Muscle of leg (tissue), 11 donors: ENCODE data around the gene ZC3H4. TPM values are rescaled to one million over a fixed set of nuclear protein-coding genes. Genes with fewer than 3 reads are reported as not detected.

Experiments
- DNase-seq: peaks from one replicate; pipeline ENCODE4 v3.0.0; 2013
- H3K27ac ChIP-seq: one replicate; pipeline ENCODE4 v1.5.1; 2013; ENCODE audit warnings: mild to moderate bottlenecking, low read length, control low read depth
- H3K27me3 ChIP-seq: one replicate; pipeline ENCODE4 v1.6.1; 2013; ENCODE audit warnings: low read length; ENCODE audit not compliant: control insufficient read depth, insufficient read depth
- H3K36me3 ChIP-seq: one replicate; pipeline ENCODE4 v1.6.1; 2013; ENCODE audit warnings: low read length; ENCODE audit not compliant: control insufficient read depth, insufficient read depth
- H3K4me1 ChIP-seq: one replicate; pipeline ENCODE4 v1.6.1; 2013; ENCODE audit warnings: low read length; ENCODE audit not compliant: control insufficient read depth, insufficient read depth
- H3K4me3 ChIP-seq: one replicate; pipeline ENCODE4 v1.5.1; 2013; ENCODE audit warnings: low read length, control low read depth
- H3K9me3 ChIP-seq: replicated peaks from 2 replicates; pipeline ENCODE4 v1.6.1; 2013; ENCODE audit warnings: low read depth, low read length; ENCODE audit not compliant: control insufficient read depth
- WGBS: methylation state at CpG from one replicate; pipeline ENCODE4 v1.1.5; 2013; ENCODE audit warnings: missing lambda C conversion rate; ENCODE audit not compliant: insufficient coverage; 5-methylcytosine and 5-hydroxymethylcytosine counted together
- polyA plus RNA-seq, 8 donors: library from polyadenylated mRNA; unstranded; fragments of 120-200 nt; gene quantifications; one replicate each; pipeline versions ENCODE4 v1.2.1 to v1.2.3, GENCODE V29; 2013; ENCODE audit warnings: inconsistent platforms in 1 of 8, low replicate concordance in 1 of 8; ENCODE audit not compliant: insufficient read length in 8 of 8, insufficient read depth in 1 of 8
- total RNA-seq: library from RNA; stranded (reverse); fragments of 120-200 nt; gene quantifications from one replicate; pipeline ENCODE4 v1.2.4, GENCODE V29; 2013

The ZC3H4 gene
- total and polyA plus RNA-seq, 9 donors, result 11.8 to 34.3 (median 23.9) TPM

GRCh38 chr19:47036097-47036651, 77.4 kb downstream of the ZC3H4 start:
- no peaks in the 10 kb centered on the region for H3K36me3 ChIP-seq
- H3K4me1 ChIP-seq, result peaks cover 13% of the 10 kb centered on the region
- peak overlapping the region; percentile 48 for H3K4me3 ChIP-seq
- peaks cover 28% of the 10 kb centered on the region for H3K27me3 ChIP-seq
- H3K27ac ChIP-seq, result peak overlapping the region; percentile 52
- 0% methylated on average over 11 of the region's 26 CpGs for WGBS
- DNase-seq, result no peak
- no peaks in the 10 kb centered on the region for H3K9me3 ChIP-seq

GRCh38 chr19:47035127-47036096, 78.2 kb downstream of the ZC3H4 start:
- 2% methylated on average over 20 of the region's 35 CpGs for WGBS
- peak; percentile 88 for DNase-seq
- Histone ChIP-seq H3K27ac (peak overlapping the region; percentile 52), H3K36me3 (no peaks in the 10 kb centered on the region), H3K4me3 (peak overlapping the region; percentile 48), H3K4me1 (peaks cover 13% of the 10 kb centered on the region), H3K27me3 (peaks cover 36% of the 10 kb centered on the region), H3K9me3 (no peaks in the 10 kb centered on the region)

GRCh38 chr19:47032171-47032811, 81.3 kb downstream of the ZC3H4 start:
- H3K4me3 ChIP-seq, result no peak overlapping the region
- H3K27me3 ChIP-seq, result peaks cover 60% of the 10 kb centered on the region
- H3K36me3 ChIP-seq, result no peaks in the 10 kb centered on the region
- no peaks in the 10 kb centered on the region for H3K9me3 ChIP-seq
- H3K27ac ChIP-seq, result no peak overlapping the region
- 21% methylated on average over 13 of the region's 17 CpGs for WGBS
- peaks cover 13% of the 10 kb centered on the region for H3K4me1 ChIP-seq
- no peak for DNase-seq

- H3K27me3 ChIP-seq, result peaks cover 84% of the 10 kb centered on the region
- 33% methylated on average over 2 of the region's 14 CpGs for WGBS
- H3K36me3 ChIP-seq, result no peaks in the 10 kb centered on the region
- no peak overlapping the region for H3K4me3 ChIP-seq
- H3K27ac ChIP-seq, result no peak overlapping the region
- no peaks in the 10 kb centered on the region for H3K9me3 ChIP-seq
- no peak for DNase-seq
- H3K4me1 ChIP-seq, result peaks cover under 1% of the 10 kb centered on the region
Observed at GRCh38 chr19:47028195-47028601, 85.4 kb downstream of the ZC3H4 start.

- 20% methylated on average over 4 of the region's 12 CpGs for WGBS
- Histone ChIP-seq H3K4me1 (peaks cover 5% of the 10 kb centered on the region), H3K27me3 (peaks cover 89% of the 10 kb centered on the region), H3K36me3 (no peaks in the 10 kb centered on the region), H3K9me3 (no peaks in the 10 kb centered on the region), H3K4me3 (no peak overlapping the region), H3K27ac (no peak overlapping the region)
- DNase-seq, result no peak
Observed at GRCh38 chr19:47027586-47028088, 85.9 kb downstream of the ZC3H4 start.

GRCh38 chr19:47026889-47027288, 86.7 kb downstream of the ZC3H4 start:
- no peaks in the 10 kb centered on the region for H3K36me3 ChIP-seq
- H3K27me3 ChIP-seq, result peaks cover 89% of the 10 kb centered on the region
- DNase-seq, result no peak
- no peak overlapping the region for H3K27ac ChIP-seq
- 86% methylated on average over 5 of the region's 8 CpGs for whole genome bisulfite sequencing
- H3K4me1 ChIP-seq, result peaks cover 5% of the 10 kb centered on the region
- no peaks in the 10 kb centered on the region for H3K9me3 ChIP-seq
- no peak overlapping the region for H3K4me3 ChIP-seq

DNA sequence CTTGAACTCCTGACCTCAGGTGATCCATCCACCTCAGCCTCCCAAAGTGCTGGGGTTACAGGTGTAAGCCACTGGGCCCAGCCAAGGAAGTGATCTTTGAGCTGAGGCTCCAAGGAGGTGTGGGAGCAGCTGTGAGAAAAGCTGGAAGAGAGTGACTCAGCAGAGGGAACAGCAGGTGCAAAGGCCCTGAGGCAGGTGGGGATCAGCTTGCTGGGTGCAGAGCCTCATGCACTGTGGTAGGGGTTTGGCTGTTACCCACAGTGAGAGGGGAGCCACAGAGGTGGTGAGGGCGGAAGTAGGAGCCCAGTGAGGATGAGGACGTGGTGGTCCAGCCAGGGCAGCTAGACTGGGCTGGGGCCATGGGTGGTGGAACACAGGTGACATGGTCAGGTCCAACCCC, 87.4 kb downstream of the ZC3H4 start:
- Histone ChIP-seq H3K27me3 (peaks cover 91% of the 10 kb centered on the region), H3K27ac (no peak overlapping the region), H3K9me3 (no peaks in the 10 kb centered on the region), H3K4me1 (peaks cover 9% of the 10 kb centered on the region), H3K36me3 (no peaks in the 10 kb centered on the region), H3K4me3 (no peak overlapping the region)
- WGBS, result 78% methylated on average over 2 of the region's 2 CpGs
- no peak for DNase-seq

- Histone ChIP-seq H3K9me3 (no peaks in the 10 kb centered on the region), H3K4me3 (no peak overlapping the region), H3K27ac (no peak overlapping the region), H3K4me1 (peaks cover 21% of the 10 kb centered on the region), H3K36me3 (no peaks in the 10 kb centered on the region), H3K27me3 (peaks cover 95% of the 10 kb centered on the region)
- WGBS, result 83% methylated on average over 2 of the region's 5 CpGs
- DNase-seq, result no peak
Observed at GRCh38 chr19:47024502-47024901, 89.1 kb downstream of the ZC3H4 start.

DNA sequence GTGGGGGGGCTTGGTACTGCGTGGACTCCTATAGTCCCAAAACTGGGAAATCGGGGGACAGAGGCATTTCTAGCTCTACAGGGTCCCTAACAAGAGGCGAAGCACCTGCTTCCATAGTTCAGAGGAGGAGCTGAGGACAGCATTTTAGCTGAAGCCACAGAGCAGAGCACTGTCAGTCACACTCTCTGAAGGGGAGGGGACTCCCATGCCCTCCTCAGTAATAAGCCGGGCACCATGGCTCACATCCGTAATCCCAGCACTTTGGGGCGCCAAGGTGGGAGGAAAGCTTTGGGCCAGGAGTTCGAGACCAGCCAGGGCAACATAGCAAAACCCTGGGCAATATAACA, 90.2 kb downstream of the ZC3H4 start:
- WGBS, result 34% methylated on average over 5 of the region's 7 CpGs
- Histone ChIP-seq H3K27ac (no peak overlapping the region), H3K36me3 (no peaks in the 10 kb centered on the region), H3K4me1 (peaks cover 23% of the 10 kb centered on the region), H3K27me3 (peaks cover 95% of the 10 kb centered on the region), H3K9me3 (no peaks in the 10 kb centered on the region), H3K4me3 (no peak overlapping the region)
- DNase-seq, result no peak
